Thoracic aorta (tissue), 2 donors: ENCODE data around the gene MTHFSD. TPM values are rescaled to one million over a fixed set of nuclear protein-coding genes. Genes with fewer than 3 reads are reported as not detected.
A peak's percentile ranks its signal among the peaks of the same experiment; 100 is the strongest.

Source experiments
- ATAC-seq: fragments of 150-250 bp; one replicate; pipeline ENCODE4 v1.8.0; 2017; ENCODE audit warnings: low read depth; ENCODE audit not compliant: insufficient number of reproducible peaks, low FRiP score
- DNase-seq: peaks from one replicate; pipeline ENCODE4 v3.0.0-alpha.2; 2020; ENCODE audit warnings: low spot score
- H3K27ac ChIP-seq, 2 donors: fragments of 200-600 bp; sonication (generic); 1 replicate in 1 of 2; 2 replicates in 1 of 2; pipeline ENCODE4 v1.5.1; 2016; ENCODE audit warnings: mild to moderate bottlenecking in 2 of 2, moderate library complexity in 2 of 2
- H3K27me3 ChIP-seq: fragments of 200-600 bp; sonication (generic); replicated peaks from 2 replicates; pipeline ENCODE4 v1.6.0; 2016; ENCODE audit warnings: mild to moderate bottlenecking; ENCODE audit not compliant: insufficient read depth
- H3K36me3 ChIP-seq: fragments of 200-600 bp; sonication (generic); one replicate; pipeline ENCODE4 v1.5.1; 2016
- H3K4me1 ChIP-seq, 2 donors: fragments of 200-600 bp; sonication (generic); 1 replicate in 1 of 2; 2 replicates in 1 of 2; pipeline versions ENCODE4 v1.5.1 to v1.6.0; 2016; ENCODE audit warnings: low read depth in 2 of 2, mild to moderate bottlenecking in 1 of 2; ENCODE audit not compliant: control insufficient read depth in 1 of 2
- H3K4me3 ChIP-seq: fragments of 200-600 bp; sonication (generic); 2 replicates; pipeline ENCODE4 v1.5.1; 2016; ENCODE audit warnings: mild to moderate bottlenecking
- H3K9me3 ChIP-seq: fragments of 200-600 bp; sonication (generic); 2 replicates; pipeline ENCODE4 v1.5.1; 2016
- total RNA-seq, 2 donors: library from RNA; depleted of rRNA; stranded (reverse); fragments of >200 nt; gene quantifications; one replicate each; pipeline versions ENCODE4 v1.1.0 to v1.2.3, GENCODE V29; 2016
- TF ChIP-seq, protein P1 (sequence below): fragments of 200-600 bp; sonication (generic); IDR thresholded peaks from one replicate; pipeline ENCODE4 v1.5.1; 2019; ENCODE audit warnings: antibody characterized with exemption

The MTHFSD gene
- total RNA-seq, 2 donors from 2014 or later, result 25.0 to 30.8 TPM

- no peak for DNase-seq
- TF ChIP-seq, protein P1, sequence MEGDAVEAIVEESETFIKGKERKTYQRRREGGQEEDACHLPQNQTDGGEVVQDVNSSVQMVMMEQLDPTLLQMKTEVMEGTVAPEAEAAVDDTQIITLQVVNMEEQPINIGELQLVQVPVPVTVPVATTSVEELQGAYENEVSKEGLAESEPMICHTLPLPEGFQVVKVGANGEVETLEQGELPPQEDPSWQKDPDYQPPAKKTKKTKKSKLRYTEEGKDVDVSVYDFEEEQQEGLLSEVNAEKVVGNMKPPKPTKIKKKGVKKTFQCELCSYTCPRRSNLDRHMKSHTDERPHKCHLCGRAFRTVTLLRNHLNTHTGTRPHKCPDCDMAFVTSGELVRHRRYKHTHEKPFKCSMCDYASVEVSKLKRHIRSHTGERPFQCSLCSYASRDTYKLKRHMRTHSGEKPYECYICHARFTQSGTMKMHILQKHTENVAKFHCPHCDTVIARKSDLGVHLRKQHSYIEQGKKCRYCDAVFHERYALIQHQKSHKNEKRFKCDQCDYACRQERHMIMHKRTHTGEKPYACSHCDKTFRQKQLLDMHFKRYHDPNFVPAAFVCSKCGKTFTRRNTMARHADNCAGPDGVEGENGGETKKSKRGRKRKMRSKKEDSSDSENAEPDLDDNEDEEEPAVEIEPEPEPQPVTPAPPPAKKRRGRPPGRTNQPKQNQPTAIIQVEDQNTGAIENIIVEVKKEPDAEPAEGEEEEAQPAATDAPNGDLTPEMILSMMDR, result no peak
- Histone ChIP-seq H3K27ac (peak overlapping the region; percentile 91 to 97), H3K4me1 (peaks cover 22 to 37% of the 10 kb centered on the region in 2 donors), H3K4me3 (peak overlapping the region; percentile 94), H3K36me3 (no peaks in the 10 kb centered on the region), H3K27me3 (no peaks in the 10 kb centered on the region), H3K9me3 (no peaks in the 10 kb centered on the region)
- no peak for ATAC-seq
Observed at GRCh38 chr16:86572041-86572521, 17.0 kb upstream of the MTHFSD start.

DNA sequence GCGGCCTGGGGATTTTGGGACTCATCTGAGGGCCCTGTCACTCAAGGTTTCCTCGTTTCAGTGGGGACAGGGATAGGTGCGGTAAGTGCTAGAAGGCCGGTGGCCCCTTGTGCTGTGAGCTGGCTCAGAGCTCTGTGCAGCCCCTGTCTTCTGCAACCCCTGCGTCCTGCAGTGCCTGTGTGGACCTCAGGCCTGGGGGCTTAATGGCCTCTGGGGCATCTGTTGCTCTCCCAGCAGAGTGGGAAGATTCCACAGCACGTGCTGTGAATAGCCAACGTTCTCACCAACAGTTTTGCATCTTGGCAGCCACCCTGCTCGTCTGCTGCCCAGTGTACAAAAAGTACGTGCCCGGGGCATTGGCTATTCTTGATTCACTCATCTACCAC, 16.5 kb upstream of the MTHFSD start:
- Histone ChIP-seq H3K27ac (peak overlapping the region; percentile 91 to 97), H3K27me3 (no peaks in the 10 kb centered on the region), H3K4me1 (peaks cover 22 to 34% of the 10 kb centered on the region in 2 donors), H3K36me3 (no peaks in the 10 kb centered on the region), H3K9me3 (no peaks in the 10 kb centered on the region), H3K4me3 (peak overlapping the region; percentile 94)
- TF ChIP-seq, protein P1, result no peak
- ATAC-seq (no peak), DNase-seq (no peak)

- peak overlapping the region; percentile 94 for H3K4me3 ChIP-seq
- TF ChIP-seq, protein P1, result no peak
- H3K9me3 ChIP-seq, result no peaks in the 10 kb centered on the region
- H3K27ac ChIP-seq, result peak overlapping the region; percentile 91 to 97
- H3K4me1 ChIP-seq, result peaks cover 22 to 34% of the 10 kb centered on the region in 2 donors
- H3K27me3 ChIP-seq, result no peaks in the 10 kb centered on the region
- no peaks in the 10 kb centered on the region for H3K36me3 ChIP-seq
- DNase-seq (no peak), ATAC-seq (no peak)
Observed at GRCh38 chr16:86570558-86571529, 15.8 kb upstream of the MTHFSD start.

DNA sequence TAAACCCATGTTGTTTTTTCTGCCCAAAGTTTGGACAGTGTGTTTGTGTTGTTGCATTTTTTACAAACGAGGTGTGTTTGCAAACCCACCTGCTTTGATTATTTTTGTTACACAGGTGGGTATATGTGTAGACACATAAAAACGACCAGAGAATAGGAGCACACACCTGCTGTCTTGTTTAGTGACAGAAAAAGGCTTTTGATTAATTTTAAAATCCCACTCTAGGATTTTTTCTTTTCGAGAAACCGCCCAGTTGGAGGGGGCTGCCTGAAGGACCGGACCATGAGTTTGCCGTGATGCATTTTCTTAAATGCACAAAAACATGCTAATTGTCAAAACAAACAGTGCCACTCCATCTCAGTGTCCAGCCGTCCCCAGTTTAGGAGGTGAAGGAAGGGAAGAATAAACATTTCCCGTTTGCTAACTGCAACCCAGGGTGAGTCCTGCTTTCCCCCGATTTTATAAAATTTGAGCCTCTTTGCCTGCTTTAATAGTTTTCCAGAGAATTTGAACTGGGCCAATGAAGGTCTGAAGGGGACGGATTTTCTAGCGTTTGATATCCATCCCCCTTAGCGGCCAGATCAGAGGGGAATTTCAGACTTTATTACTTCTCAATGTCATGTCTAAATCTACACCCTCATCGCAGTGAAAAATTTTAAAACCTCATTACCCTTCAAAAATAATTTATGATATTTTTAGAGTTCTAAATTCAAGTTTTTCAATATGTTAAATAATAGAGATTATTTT, 14.8 kb upstream of the MTHFSD start:
- DNase-seq, result no peak
- H3K4me3 ChIP-seq, result peak overlapping the region; percentile 94
- no peaks in the 10 kb centered on the region for H3K27me3 ChIP-seq
- peak overlapping the region; percentile 91 to 97 for H3K27ac ChIP-seq
- H3K36me3 ChIP-seq, result no peaks in the 10 kb centered on the region
- ATAC-seq, result no peak
- peaks cover 15 to 27% of the 10 kb centered on the region in 2 donors for H3K4me1 ChIP-seq
- TF ChIP-seq, protein P1, result no peak
- H3K9me3 ChIP-seq, result no peaks in the 10 kb centered on the region
